ENCODE results near the gene IL16.

IL16 gene

DNA sequence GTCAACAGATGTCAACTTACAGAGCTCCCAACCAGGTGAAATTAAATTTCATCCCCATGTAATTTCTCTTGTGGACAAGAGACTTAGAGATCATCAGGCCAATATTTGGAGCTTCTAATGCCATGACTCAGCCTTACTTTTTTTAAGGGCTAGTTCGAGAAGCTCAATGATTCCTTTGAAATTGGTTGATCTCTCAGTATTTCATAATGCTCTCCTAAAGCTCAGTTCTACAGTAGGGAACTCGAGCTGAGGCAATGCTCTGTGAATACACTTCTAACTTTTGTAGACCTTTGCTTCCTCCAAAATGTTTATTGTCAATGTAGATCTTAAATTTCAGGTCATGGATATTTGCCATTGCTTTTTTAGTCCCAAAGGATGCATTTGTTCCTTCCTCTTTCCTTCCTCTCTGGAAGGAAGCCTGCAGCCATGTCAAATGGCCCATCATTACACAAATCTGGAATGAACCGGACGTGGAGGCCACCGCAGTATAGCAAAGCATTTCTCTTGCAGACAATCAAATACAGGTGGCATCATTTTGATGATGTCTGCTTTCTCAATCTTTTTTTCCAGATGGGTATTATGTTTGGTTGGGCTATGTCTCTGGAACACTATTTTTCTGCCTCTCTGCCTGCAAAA lies 98.9 kb downstream of the IL16 start:
- no peak for DNase-seq (ENCODE audit: low read depth, low spot score)
- POLR2A ChIA-PET, result no interaction called here
- CTCF ChIA-PET, result interaction anchor here (0.7 to 3.3 kb wide), 3 partner anchors 17 to 30 kb away, joined by 4 to 15 read pairs (median 4); no protein-coding TSS in a partner anchor
- TF ChIP-seq, protein P1, sequence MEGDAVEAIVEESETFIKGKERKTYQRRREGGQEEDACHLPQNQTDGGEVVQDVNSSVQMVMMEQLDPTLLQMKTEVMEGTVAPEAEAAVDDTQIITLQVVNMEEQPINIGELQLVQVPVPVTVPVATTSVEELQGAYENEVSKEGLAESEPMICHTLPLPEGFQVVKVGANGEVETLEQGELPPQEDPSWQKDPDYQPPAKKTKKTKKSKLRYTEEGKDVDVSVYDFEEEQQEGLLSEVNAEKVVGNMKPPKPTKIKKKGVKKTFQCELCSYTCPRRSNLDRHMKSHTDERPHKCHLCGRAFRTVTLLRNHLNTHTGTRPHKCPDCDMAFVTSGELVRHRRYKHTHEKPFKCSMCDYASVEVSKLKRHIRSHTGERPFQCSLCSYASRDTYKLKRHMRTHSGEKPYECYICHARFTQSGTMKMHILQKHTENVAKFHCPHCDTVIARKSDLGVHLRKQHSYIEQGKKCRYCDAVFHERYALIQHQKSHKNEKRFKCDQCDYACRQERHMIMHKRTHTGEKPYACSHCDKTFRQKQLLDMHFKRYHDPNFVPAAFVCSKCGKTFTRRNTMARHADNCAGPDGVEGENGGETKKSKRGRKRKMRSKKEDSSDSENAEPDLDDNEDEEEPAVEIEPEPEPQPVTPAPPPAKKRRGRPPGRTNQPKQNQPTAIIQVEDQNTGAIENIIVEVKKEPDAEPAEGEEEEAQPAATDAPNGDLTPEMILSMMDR (IDR thresholded peaks at IDR 0.05; ENCODE audit: insufficient read depth, low read length, missing control alignments), result no peak
- H3K4me3 ChIP-seq (ENCODE audit: low read depth, low read length), result no peak overlapping the region

DNA sequence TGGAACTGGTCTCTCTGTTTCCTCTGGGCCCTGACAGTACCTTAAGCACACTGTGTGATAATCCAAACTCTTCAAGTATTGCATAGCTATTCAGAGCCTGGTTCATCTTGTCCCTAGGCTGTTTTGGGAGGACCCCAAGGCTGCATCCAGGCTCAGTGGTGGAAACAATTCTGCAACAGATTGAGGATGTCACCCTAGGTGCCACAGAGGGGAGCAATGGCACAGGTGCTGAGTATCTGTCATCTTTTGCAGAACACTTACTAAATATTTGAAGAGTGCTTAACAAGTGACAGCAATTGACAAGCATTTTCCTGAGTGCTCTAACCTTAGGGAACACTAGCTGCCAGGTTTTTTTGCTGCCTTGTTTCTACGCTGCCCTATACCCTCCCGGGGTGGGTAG lies 99.5 kb downstream of the IL16 start:
- no peak overlapping the region for H3K4me3 ChIP-seq (ENCODE audit: low read depth, low read length)
- POLR2A ChIA-PET, result no interaction called here
- TF ChIP-seq, protein P1 (IDR thresholded peaks at IDR 0.05; ENCODE audit: insufficient read depth, low read length, missing control alignments), result no peak
- CTCF ChIA-PET, result interaction anchor here (0.9 to 3.3 kb wide), 3 partner anchors 18 to 193 kb away, joined by 3 to 15 read pairs (median 4); no protein-coding TSS in a partner anchor
- DNase-seq (ENCODE audit: low read depth, low spot score), result no peak

DNA sequence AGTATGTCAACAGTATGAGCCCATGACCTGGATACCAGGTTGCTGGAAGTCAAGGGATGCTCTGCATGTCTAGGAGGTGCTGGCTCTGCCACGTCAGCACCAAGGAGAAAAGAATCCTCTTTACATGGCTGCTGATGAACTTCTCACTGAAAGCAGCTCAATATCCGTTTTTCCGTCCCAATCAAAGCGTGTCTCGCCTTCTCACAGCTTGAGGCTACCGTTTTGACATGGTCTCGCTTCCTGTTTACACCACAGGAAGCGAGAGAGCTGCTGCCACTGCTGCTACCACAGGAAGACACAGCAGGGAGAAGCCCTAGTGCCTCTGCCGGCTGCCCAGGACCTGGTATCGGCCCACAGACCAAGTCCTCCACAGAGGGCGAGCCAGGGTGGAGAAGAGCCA lies 100.0 kb downstream of the IL16 start:
- ChIA-PET POLR2A (no interaction called here), CTCF (interaction anchor here (0.8 to 3.3 kb wide), 5 partner anchors 18 to 193 kb away, joined by 3 to 15 read pairs (median 3); no protein-coding TSS in a partner anchor)
- TF ChIP-seq, protein P1 (IDR thresholded peaks at IDR 0.05; ENCODE audit: insufficient read depth, low read length, missing control alignments), result no peak
- no peak for DNase-seq (ENCODE audit: low read depth, low spot score)
- no peak overlapping the region for H3K4me3 ChIP-seq (ENCODE audit: low read depth, low read length)

DNA sequence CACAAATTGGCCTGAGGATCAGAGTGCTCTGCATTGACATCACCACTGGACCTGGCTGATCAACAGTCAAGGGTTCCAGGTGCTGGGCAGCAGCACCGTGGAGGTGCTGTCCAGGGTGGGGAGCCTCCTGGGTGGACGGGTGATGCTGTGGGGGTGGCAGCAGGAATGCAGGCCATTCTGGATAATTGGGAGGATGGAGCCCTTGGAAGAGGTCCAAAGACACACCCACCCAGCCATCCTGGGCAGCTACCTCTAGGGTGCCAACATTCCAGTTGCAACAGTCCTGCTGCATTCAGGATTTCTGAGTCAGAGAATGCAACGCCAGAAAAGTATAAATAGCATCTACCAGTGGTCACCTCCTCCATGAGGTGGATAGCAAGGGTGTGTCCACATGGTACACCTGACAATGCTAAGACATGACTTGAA lies 100.5 kb downstream of the IL16 start:
- DNase-seq (ENCODE audit: low read depth, low spot score), result no peak
- no peak overlapping the region for H3K4me3 ChIP-seq (ENCODE audit: low read depth, low read length)
- POLR2A ChIA-PET, result no interaction called here
- CTCF ChIA-PET, result interaction anchor here (0.8 to 3.3 kb wide), 4 partner anchors 20 to 193 kb away, joined by 3 to 15 read pairs (median 3); no protein-coding TSS in a partner anchor
- TF ChIP-seq, protein P1 (IDR thresholded peaks at IDR 0.05; ENCODE audit: insufficient read depth, low read length, missing control alignments), result no peak

DNA sequence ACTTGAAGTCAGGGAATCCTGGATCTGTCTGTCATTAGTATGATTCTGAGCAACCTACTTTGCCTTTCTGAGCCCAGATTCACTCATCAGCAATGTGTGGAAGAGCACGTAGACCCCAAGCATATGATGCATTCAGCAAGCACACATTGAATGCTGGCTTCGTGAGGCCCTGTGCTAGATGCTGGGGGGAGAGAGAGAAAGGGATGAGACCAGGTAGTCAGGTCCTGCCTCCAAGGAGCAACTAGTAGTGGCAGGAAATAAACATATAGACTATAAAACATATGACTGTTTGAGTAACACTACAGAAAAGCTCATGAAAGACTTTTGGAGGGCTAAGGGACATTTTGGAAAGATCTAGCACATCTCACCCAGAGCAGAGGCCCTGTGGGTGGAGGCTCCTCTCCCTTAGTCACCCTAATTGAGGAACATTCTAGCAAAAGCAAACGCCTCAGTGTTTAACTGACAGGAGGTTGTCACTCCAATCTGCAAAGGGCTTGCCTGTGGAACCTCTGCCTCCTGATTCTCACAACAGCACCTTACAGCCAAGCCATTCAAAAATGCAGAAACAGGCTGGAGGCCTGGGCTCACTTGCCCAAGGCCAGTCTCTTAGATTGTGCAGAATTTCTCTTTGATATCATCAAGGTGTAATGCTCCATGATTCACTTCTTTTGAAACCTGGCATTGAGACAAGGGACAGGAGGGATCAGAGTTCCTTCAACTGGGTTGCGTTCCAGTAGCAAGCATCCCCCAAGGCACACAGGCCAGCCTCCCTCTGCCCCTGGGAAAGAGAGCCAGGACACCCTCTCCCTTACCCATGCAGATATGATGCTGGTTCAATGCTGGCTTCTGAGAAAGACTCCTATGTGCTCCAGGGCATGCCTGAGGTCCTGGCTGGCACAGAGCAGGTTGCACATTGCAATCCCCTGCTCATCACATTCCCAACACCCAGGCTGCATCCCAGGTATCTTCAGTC lies 101.2 kb downstream of the IL16 start:
- no peak for DNase-seq (ENCODE audit: low read depth, low spot score)
- ChIA-PET CTCF (interaction anchor here (0.8 to 3.3 kb wide), 2 partner anchors 21 to 23 kb away, joined by 3 to 15 read pairs; no protein-coding TSS in a partner anchor), POLR2A (no interaction called here)
- TF ChIP-seq, protein P1 (IDR thresholded peaks at IDR 0.05; ENCODE audit: insufficient read depth, low read length, missing control alignments), result no peak
- H3K4me3 ChIP-seq (ENCODE audit: low read depth, low read length), result no peak overlapping the region

DNA sequence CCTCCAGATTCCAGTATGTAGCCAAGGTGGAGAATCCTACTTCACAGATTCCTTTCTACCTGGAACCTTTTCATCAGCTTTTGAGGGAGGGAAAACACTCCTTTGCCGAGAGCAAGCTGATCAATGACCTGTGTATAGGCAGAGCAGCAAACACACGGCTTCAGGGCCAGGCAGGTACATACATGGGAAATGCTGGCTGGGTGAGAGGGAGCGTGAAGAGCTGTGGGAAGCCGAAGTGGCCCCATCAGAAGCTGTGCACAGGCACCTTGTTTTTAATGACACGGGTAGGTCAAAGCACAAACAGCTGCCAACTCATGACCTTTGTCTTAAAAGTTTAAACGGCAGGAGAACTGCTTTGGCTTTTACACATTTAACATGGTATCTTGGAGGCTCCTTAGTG lies 101.9 kb downstream of the IL16 start:
- CTCF ChIA-PET, result interaction anchor here (1.2 to 1.7 kb wide), 3 partner anchors 23 to 143 kb away, joined by 4 to 6 read pairs (median 5); no protein-coding TSS in a partner anchor
- DNase-seq (ENCODE audit: low read depth, low spot score), result no peak
- TF ChIP-seq, protein P1 (IDR thresholded peaks at IDR 0.05; ENCODE audit: insufficient read depth, low read length, missing control alignments), result no peak
- POLR2A ChIA-PET, result no interaction called here
- H3K4me3 ChIP-seq (ENCODE audit: low read depth, low read length), result no peak overlapping the region

Measured in AG04449 (cell line).